GM19043 (cell line): ENCODE data around the gene SBF2.
"Not testable (repeated sequence)": the region's sequence is repeated elsewhere in the genome, so short reads cannot be mapped to it uniquely, and the experiment has no call there.

ENCODE experiments used
- ATAC-seq: cut with Tn5 transposase; IDR thresholded peaks from one replicate; pipeline ENCODE4 v1.9.1; 2021; ENCODE audit warnings: low read depth; ENCODE audit not compliant: unreplicated experiment

The SBF2 gene

DNA sequence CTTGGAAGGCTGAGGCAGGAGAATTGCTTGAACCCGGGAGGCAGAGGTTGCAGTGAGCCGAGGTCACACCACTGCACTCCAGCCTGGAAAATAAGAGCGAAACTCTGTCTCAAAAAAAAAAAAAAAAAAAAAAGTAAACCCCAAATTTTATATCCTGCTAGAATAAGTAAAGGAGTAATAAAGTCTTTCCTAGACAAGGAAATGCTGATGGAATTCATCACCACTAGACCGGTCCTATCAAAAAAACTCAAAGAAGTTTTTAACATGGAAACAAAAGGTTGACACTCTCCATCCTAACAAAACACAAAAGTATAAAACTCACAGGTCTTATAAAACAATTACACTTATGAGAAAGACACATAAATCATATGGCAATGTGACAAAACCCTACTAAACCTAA lies 213.9 kb downstream of the SBF2 start:
- ATAC-seq, result no peak

DNA sequence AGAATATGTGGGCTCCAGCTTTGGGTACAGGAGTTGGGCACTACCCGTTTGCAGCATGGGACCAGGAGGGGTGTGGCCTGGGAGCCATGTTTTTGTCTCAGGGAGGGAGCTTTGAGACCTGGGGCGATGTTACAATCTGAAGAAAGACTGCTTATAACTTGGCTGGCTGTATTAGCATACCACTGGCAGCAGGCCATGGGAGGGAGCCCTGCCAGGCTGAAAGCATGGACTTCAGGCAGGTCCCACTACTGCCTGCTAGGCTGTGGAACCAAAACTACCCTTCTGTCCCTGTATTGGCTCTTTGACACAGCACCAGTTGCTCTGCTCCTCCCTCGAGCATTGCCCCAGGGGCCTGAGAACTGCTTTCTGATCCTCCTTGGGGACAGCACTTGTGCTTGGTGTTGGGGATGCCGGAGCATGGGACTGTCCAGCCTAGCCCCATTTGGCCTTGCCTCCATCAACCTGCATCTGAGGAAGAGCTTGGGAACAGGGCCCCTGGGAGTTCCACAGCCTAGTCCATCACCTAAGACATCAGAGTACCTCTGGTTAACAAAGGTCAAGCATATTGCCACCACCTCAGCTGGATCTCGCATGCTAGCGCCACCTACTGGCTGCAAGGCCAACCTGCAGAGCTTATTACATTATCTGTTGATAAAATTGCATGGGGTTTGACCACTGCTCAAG lies 217.4 kb downstream of the SBF2 start:
- peak; percentile 64 for ATAC-seq

DNA sequence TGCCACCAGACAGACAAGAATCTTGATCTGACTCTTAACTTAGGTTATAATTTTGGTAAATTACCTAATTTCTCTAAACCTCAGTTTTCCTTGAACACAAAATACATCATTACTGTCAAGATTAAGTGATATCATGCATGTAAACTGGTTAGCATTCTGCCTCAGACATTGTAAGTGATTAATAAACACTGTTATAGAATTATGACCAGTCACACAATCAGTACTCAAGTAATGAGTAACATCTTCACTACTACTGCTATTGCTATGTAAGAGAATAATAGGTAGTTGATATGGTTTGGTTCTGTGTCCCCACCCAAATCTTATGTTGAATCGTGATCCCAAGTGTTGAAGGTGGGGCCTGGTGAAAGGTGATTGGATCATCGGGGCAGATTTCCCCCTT lies 218.9 kb downstream of the SBF2 start:
- no peak for ATAC-seq

DNA sequence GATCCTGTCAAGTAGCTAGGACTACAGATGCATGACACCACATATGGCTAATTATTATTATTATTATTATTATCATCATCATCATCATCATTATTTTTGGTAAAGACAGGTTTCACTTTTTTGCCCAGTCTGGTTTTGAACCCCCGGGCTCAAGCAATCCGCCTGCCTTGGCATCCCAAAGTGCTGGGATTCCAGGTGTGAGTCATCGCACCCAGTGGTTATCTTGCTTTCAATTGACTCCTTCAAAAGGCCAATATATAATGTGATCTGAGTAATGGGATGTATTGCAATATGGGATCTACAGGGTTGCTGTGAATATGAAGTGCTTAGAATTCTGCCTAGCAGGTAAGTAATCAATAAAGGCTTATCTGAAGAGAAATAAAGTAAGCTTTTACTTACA lies 221.2 kb downstream of the SBF2 start:
- ATAC-seq, result no peak

DNA sequence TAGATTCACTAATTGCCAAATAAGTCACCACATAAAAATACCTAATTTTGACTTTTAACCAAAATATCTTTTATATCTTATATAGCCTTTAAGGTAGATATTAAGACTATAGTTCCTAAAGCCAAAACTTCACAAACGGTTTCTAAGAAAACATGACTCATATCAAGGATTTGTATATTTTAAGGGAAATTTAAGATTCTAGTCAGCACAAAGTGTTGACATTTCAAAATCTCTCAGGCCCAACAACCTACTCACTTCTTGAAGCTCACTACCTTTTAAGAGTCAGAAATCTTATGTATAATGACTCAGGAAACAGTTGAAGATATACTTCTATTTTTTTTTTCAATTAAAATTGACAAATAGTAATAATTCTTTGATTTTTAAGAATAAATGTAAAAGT lies 221.9 kb downstream of the SBF2 start:
- no peak for ATAC-seq

DNA sequence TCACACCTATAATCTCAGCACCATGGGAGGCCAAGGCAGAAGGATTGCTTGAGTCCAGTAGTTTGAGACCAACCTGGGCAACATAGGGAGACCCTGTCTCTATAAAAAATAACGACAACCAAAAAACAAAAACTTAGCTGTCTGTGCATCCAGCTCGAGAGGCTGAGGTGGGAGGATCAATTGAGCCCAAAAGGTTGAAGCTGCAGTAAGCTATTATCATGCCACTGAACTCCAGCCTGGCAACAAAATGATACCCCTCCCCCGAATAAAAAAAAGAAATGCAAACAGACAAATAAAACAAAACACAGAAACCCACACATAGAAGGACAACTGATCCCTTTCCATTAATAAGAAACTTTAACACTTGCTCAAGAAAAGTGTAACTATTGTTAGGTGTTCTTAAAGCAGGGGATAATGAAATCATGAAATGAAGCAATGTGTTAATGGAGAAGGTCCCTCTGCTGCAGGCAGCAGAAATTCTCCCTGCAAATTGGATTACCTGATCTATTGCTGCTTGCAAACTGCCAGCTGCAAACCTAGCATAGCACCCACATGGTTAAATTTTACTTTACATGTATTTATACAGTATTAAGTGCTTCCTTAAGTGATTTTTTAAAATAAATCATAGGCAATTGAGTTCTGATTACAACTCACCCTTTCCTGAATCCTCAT lies 226.3 kb downstream of the SBF2 start:
- no peak for ATAC-seq

DNA sequence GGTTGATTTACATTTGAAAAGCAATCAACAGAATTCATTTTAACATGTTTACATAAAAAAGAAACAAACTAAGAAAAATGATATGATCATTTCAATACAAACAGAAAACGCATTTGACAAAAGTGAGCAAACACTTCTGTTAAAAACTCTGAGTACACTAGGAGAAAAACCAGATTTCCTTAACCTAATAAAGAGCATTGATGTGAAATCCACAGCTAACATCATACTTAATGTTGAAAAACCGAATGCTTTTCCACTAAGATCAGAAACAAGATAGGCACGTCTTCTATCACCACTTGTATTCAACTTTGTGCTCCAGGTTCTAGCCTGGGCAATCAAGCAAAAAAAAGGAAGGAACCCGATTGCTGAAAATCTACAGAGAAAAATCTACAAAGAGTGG lies 227.6 kb downstream of the SBF2 start:
- no peak for ATAC-seq

DNA sequence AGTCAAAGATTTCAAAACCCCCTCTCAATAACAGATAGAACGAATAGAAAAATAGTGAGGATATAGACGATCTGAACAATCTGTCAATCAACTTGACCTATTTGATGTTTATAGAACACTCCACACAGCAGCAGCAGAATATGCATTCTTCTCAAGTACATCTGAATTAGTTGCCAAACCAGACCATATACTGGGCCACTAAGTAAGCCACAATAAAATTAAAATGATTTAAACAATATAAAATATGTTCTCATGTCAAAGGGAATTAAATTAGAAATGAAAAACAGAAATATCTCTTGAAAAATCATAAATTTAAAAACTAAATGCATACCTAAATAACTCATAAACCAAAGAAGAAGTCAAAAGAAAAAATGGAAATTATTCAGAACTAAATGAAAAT lies 229.2 kb downstream of the SBF2 start:
- ATAC-seq, result no peak

DNA sequence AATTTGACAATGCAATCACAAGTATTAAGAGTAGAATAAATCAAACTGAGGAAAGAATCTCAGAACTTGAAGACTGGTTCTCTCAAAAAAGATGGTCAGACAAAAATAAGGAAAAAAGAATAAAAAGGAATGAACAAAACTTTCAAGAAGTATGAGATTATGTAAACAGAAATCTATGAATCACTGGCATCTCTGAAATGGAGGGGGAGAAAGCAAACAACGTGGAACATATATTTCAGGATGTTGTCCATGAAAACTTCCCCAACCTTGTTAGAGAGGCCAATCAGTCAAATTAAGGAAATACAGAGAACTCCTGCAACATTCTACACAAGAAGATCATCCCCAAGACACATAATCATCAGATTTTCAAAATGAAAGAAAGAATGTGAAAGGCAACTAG lies 235.7 kb downstream of the SBF2 start:
- ATAC-seq, result no peak

DNA sequence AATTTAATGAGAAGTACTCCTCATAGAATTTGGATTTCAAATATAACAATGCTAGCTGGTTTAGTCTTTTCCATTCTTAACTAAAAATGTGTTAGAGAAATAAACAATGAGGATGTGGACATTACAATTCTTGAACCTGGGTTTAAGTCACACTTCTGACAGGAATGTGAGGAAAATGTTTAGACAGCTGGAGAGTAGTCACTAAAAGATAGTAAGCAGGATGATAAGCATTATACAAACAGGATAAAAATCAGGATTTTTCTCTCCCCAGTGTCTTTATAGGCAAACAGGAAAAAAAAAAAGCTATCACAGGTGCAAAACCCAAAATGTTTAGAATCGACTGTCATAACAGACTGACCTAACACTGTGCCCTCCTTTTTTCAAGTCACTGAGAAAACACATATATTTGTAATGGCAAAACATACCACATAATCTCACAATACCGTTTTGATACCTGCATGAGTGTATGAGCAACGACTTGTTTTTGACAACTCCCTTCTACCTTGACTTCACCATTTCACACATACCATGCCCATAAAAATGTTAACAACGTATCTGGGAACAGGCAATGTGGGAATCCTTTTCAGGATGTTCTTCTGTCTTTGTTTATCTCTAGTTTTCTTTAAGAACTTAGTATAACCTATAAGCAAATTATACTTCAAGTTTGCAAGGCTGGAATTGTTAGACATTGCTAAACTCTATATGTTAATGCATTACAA lies 242.0 kb downstream of the SBF2 start:
- no peak for ATAC-seq

DNA sequence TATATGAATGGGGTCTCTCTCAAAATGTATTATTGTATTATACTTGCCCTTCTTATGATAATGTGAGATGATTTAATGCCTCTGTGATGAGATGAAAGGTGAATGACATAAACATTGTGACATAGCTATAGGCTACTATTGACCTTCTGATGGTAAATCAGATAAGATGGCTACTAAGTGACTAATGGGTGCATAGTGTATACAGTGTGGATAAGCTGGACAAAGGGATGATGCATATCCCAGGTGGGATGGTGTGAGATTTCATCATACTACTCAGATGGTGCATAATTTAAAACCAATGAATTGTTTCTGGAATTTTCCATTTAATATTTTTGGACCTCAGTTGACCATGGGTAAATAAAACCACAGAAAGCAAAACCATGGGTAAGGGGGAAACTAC lies 243.5 kb downstream of the SBF2 start:
- no peak for ATAC-seq

DNA sequence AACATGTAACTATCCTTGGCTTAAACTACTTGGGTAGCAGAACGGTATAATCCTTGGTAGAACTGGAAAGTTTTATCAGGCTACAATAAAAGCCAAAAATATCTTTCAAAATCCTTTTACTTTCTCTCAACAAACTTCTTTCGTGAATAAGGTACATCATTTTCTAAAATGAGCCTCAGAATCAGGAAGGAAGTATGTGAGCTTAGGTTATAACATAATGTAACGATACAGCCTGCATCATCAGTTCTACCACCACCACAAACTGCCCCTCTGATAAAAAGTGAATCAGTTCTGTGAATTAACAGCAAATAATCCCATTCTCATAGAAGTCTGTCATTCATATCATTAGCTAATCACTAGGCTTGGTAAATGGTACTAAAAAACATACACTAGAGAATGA lies 244.3 kb downstream of the SBF2 start:
- ATAC-seq, result no peak

DNA sequence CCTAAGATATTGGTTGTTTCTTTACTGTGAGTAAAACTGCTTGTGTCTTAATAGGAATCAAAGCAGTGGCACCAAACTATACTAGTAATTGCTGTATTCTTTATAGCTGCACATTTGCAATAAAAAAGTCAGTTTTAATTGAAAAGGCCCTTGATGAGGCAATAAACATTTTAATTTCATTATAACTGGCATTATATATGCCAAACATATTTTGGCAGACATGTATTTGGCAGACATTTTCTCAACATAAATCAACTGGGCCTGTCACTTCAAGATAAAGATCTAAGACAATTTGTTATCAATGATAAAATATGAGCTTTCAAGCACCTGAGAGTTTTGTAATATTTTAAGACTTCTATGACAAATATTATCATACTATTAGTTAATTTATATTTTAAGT lies 245.7 kb downstream of the SBF2 start:
- no peak for ATAC-seq

DNA sequence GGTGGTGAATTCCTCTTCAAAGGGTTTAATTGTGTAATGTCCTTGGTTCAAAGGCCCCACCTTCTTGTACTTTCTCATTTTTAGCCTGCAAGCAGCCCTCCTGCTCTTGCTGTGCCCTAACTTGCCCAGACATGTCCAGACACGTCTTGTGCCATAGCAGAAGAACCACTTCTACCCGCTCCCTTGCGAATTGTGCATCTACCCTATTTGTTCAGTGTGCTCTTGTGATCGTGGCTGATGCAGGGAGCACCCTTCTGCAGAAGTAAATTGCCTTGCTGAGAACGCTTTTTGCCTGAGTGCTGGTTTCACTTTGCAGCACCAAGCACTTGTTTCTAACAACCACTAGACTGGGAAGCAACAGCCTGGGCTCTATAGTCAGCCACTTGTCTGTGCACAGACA lies 249.4 kb downstream of the SBF2 start:
- ATAC-seq, result no peak

DNA sequence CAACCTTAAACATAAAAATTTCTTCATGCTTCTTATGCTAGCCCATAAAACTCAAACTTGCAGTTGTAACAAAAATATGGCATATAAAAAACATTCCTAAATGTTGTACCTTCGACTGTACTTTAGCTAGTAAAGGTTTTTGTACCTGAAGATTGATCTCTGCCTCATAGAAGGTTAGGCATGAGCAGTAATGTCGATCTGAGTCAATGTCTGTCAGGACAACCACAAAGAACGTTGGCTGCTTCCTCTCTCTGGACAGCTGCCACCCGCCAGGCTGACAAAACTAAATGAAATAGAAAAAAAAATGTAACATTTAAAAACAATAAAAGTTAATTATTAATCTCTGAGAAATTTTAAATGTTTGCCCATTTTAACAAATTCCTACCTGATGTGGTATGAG lies 251.3 kb downstream of the SBF2 start:
- no peak for ATAC-seq

DNA sequence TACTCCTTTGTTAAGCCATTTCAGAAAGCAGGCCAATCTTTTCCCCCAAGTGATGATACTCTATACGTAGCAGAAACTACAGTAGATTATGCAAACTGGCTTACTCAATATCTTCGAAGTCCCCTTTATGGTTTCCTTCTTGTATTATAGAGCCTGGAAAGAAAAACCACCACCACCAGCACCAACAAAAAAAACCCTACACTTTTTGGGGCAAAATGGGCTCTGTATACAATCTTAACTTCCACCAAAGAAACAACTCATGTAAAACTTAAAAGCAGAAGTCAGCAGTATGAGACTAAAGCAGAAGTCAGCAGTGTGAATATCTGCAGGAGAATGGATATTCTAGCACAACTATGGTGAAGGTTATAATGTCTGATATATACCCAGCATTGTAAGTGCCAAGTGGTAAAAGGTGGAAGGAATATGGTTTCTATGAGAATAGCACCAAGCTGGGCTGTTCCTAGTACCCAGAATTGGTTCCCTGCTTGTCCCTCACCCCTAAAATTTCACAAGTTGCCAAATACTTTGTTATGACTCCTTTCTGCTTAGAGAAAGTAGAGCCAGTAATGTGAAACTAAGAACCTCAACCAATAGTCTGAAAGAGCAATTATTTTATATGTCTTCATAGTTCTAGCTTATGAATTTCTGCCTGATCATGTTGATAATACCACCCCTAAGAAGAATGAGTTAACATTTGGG lies 252.1 kb downstream of the SBF2 start:
- no peak for ATAC-seq

DNA sequence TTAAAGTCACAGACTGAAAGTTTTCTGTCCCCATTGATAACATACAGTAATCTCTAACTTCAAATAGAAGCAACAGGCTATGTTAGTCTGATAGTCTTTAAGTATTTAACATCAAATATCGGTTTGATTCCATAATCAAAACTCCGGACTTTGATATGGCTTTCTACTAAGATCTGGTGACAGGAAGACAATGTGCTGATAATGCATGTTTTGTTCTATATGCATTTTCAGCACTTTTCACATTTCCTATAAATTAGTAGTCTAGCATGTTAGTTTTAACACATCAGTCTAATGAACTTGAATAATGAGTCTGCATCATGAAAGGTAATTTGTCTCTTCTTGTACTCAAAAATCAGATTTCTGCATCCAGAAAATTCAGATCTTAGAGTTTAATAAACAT lies 252.7 kb downstream of the SBF2 start:
- ATAC-seq, result no peak

DNA sequence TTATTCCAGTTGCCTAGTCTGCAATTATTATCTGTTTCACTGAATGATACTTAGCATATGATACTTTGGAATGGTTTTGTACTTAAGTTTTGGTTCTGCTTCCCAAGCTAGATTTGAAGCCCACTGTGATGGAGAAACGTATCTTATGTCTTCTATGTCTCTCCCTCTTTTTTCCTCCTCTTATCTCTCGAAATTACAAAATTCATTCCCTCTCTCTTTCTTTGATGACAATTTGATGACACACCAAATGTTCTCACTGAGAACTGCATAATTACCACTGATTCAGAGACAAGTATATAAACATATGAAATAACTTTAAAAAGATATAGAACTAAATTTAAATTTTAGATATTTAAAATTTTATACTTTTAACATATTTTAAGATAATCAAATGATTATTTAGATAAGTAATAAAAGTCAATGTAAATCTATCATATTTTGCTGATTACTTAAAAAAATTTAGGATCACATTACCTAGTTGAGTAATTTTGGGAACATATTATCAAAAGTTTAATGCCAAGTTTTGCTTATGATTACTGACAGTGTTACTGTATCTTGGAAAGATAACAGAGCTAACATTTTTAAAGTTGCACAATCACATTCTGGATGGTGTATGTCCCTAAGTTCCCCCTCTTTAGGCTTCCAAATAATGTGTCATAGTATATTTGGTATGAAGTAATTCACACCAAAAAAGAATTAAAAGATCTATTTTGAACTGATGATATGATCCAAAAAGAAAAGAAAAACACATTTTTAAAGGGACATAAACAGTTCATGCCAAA lies 255.3 kb downstream of the SBF2 start:
- ATAC-seq, result no peak

DNA sequence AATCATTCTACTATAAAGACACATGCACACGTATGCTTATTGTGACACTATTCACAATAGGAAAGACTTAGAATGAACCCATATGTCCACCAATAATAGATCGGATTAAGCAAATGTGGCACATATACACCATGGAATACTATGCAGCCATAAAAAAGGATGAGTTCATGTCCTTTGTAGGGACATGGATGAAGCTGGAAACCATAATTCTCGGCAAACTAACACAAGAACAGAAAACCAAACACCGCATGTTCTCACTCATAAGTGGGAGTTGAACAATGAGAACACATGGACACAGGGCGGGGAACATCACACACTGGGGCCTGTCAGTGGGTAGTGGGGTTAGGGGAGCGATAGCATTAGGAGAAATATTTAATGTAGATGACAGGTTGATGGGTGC lies 258.1 kb downstream of the SBF2 start:
- not testable (repeated sequence) for ATAC-seq

DNA sequence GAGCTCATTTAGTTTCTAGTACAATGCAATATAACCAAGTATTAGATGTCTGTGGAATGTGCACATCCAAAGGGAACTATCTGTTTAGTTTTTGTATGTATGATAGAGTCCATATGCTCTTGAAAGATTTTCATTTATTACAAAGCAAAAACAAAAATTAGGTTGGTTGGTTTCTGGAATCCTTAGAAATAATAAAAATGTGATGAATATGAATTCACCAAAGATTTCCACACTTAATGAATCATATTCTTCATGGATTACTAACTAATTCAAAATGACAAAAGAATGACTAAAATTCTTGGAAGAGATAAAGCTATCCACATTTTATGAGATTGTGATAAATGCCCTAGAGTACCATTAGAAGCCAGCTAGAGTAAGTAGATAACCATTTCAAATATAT lies 261.1 kb downstream of the SBF2 start:
- ATAC-seq, result no peak

DNA sequence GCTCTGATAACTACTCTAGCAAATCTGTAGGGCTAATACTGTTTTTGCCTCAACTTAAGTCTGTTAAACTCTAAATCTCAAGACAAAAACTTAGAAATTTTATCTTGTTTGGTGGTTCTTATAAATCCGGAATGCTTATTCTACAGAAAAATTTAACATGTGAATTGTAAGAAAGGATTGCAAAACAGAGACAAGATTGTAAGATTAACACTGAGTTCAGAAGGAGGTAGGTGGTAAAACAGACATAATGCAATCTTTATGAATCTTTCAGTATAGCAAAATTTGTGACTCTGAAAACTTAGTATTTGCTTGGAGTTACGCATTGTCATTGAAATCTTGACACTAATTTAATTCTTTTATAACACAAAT lies 263.9 kb downstream of the SBF2 start:
- no peak for ATAC-seq
